IMR-90 (cell line): Measurements from ENCODE around the gene NUP93. TPM values are rescaled to one million over a fixed set of nuclear protein-coding genes. Genes with fewer than 3 reads are reported as not detected.

Experiments
- ATAC-seq: fragments of 200-7000 bp; cut with Tn5 transposase; 2 replicates; pipeline ENCODE4 v1.9.1; 2020; ENCODE audit warnings: low read depth, mild to moderate bottlenecking, moderate library complexity
- BruUV-seq: library from RNA; stranded (reverse); fragments of 400-500 nt; replicated peaks from 2 replicates; lab custom pipeline; 2021; lab: Mats Ljungman, UMichigan
- CTCF ChIA-PET: fragments of 300-600 bp; formaldehyde crosslinking; extraction: SDS; loops from one replicate; lab custom pipeline; 2021; ENCODE audit warnings: antibody characterized with exemption; lab: Yijun Ruan, JAX
- POLR2A ChIA-PET: fragments of 300-600 bp; sonication (Branson Sonifier 250); formaldehyde crosslinking; loops from one replicate; lab custom pipeline; 2022; ENCODE audit warnings: antibody characterized with exemption; ENCODE audit not compliant: unreplicated experiment; lab: Charles Lee
- DNase-seq: peaks from one replicate; pipeline ENCODE4 v3.0.0; 2013
- H2AFZ ChIP-seq: replicated peaks from 2 replicates; pipeline ENCODE3; 2013; ENCODE audit warnings: low read length, mild to moderate bottlenecking; ENCODE audit not compliant: poor library complexity
- H2AK5ac ChIP-seq: 2 replicates; pipeline ENCODE4 v1.6.1; 2013; ENCODE audit warnings: low read depth, low read length, inconsistent platforms
- H2AK9ac ChIP-seq: replicated peaks from 2 replicates; pipeline ENCODE3; 2013; ENCODE audit warnings: mild to moderate bottlenecking, low read depth, low read length, moderate library complexity; ENCODE audit not compliant: poor library complexity
- H2BK120ac ChIP-seq: 2 replicates; pipeline ENCODE4 v1.6.1; 2013; ENCODE audit warnings: low read depth, low read length, inconsistent platforms
- H2BK15ac ChIP-seq: 3 replicates; pipeline ENCODE4 v1.6.1; 2013; ENCODE audit warnings: low read depth, low read length, inconsistent platforms
- H2BK20ac ChIP-seq: 2 replicates; pipeline ENCODE4 v1.6.1; 2013; ENCODE audit warnings: low read depth, mild to moderate bottlenecking, inconsistent platforms, low read length, moderate library complexity
- H2BK5ac ChIP-seq: 2 replicates; pipeline ENCODE4 v1.6.1; 2013; ENCODE audit warnings: mild to moderate bottlenecking, low read depth, low read length, inconsistent platforms; ENCODE audit not compliant: poor library complexity, severe bottlenecking
- H3K14ac ChIP-seq: replicated peaks from 2 replicates; pipeline ENCODE4 v1.6.1; 2013; ENCODE audit warnings: low read depth, low read length, inconsistent platforms
- H3K18ac ChIP-seq: 2 replicates; pipeline ENCODE4 v1.6.1; 2013; ENCODE audit warnings: low read depth, low read length, control low read depth
- H3K23ac ChIP-seq: 2 replicates; pipeline ENCODE4 v1.6.1; 2013; ENCODE audit warnings: low read depth, low read length, inconsistent platforms
- H3K27ac ChIP-seq: 2 replicates; pipeline ENCODE4 v1.5.1; 2013; ENCODE audit warnings: mild to moderate bottlenecking, control low read depth, low read length; ENCODE audit not compliant: insufficient read depth
- H3K27me3 ChIP-seq: 2 replicates; pipeline ENCODE4 v1.6.1; 2013; ENCODE audit warnings: low read length; ENCODE audit not compliant: control insufficient read depth, insufficient read depth
- H3K36me3 ChIP-seq: 2 replicates; pipeline ENCODE4 v1.6.1; 2013; ENCODE audit warnings: low read length, mixed read lengths; ENCODE audit not compliant: control insufficient read depth, insufficient read depth
- H3K4ac ChIP-seq: 2 replicates; pipeline ENCODE4 v1.6.1; 2013; ENCODE audit warnings: low read depth, low read length, inconsistent platforms
- H3K4me1 ChIP-seq: 2 replicates; pipeline ENCODE4 v1.6.1; 2013; ENCODE audit warnings: low read length, mixed read lengths; ENCODE audit not compliant: control insufficient read depth, insufficient read depth
- H3K4me2 ChIP-seq: 2 replicates; pipeline ENCODE4 v1.6.1; 2013; ENCODE audit warnings: low read depth, mild to moderate bottlenecking, control low read depth, low read length, moderate library complexity
- H3K4me3 ChIP-seq: 2 replicates; pipeline ENCODE4 v1.5.1; 2013; ENCODE audit warnings: low read depth, mild to moderate bottlenecking, control low read depth, low read length, moderate library complexity; ENCODE audit not compliant: insufficient read depth
- H3K56ac ChIP-seq: 2 replicates; pipeline ENCODE4 v1.6.1; 2013; ENCODE audit warnings: low read length, inconsistent platforms; ENCODE audit not compliant: insufficient read depth; ENCODE audit errors: extremely low read depth
- H3K79me1 ChIP-seq, 2 experiments: 2 replicates each; pipeline ENCODE4 v1.6.1; 2013; ENCODE audit warnings: low read length in 2 of 2, inconsistent platforms in 1 of 2, low read depth in 1 of 2
- H3K9ac ChIP-seq: 2 replicates; pipeline ENCODE4 v1.6.1; 2013; ENCODE audit warnings: low read depth, low read length, control low read depth
- H3K9me1 ChIP-seq: 2 replicates; pipeline ENCODE4 v1.6.1; 2013; ENCODE audit warnings: low read length, inconsistent platforms; ENCODE audit not compliant: insufficient read depth
- H3K9me3 ChIP-seq: 2 replicates; pipeline ENCODE4 v1.6.1; 2013; ENCODE audit warnings: low read length; ENCODE audit not compliant: control insufficient read depth, insufficient read depth
- H4K20me1 ChIP-seq: 2 replicates; pipeline ENCODE4 v1.6.1; 2013; ENCODE audit warnings: low read length, inconsistent platforms; ENCODE audit not compliant: insufficient read depth
- H4K5ac ChIP-seq: 2 replicates; pipeline ENCODE4 v1.6.1; 2013; ENCODE audit warnings: mild to moderate bottlenecking, low read depth, low read length, control low read depth
- H4K8ac ChIP-seq, 2 experiments: 2 replicates each; pipeline ENCODE4 v1.6.1; 2013; ENCODE audit warnings: low read depth in 2 of 2, low read length in 2 of 2, control low read depth in 1 of 2, inconsistent platforms in 1 of 2
- H4K91ac ChIP-seq: 2 replicates; pipeline ENCODE4 v1.6.1; 2013; ENCODE audit warnings: low read depth, low read length, inconsistent platforms; ENCODE audit not compliant: insufficient read depth
- BHLHE40 ChIP-seq: fragments of 150-350 bp; IDR thresholded peaks from 2 replicates; pipeline ENCODE4 v1.6.1; 2016; ENCODE audit warnings: mild to moderate bottlenecking, low read depth, low read length
- CEBPB ChIP-seq: IDR thresholded peaks from 2 replicates; pipeline ENCODE4 v1.6.1; 2012; ENCODE audit warnings: low read depth, low read length, improper control_type of control experiment
- CHD1 ChIP-seq: IDR thresholded peaks from 2 replicates; pipeline ENCODE4 v1.6.1; 2012; ENCODE audit warnings: low read depth, low read length, improper control_type of control experiment
- ELK1 ChIP-seq: fragments of 150-350 bp; IDR thresholded peaks from 2 replicates; pipeline ENCODE4 v1.6.1; 2016; ENCODE audit warnings: low read depth, mild to moderate bottlenecking, low read length, moderate library complexity, borderline replicate concordance
- FOS ChIP-seq: fragments of 150-350 bp; IDR thresholded peaks from 2 replicates; pipeline ENCODE4 v1.6.1; 2016; ENCODE audit warnings: low read depth, low read length
- MAFK ChIP-seq: IDR thresholded peaks from 2 replicates; pipeline ENCODE4 v1.6.1; 2012; ENCODE audit warnings: low read depth, low read length, improper control_type of control experiment
- MAZ ChIP-seq: IDR thresholded peaks from 2 replicates; pipeline ENCODE4 v1.6.1; 2012; ENCODE audit warnings: low read depth, mild to moderate bottlenecking, low read length, improper control_type of control experiment, moderate library complexity, borderline replicate concordance
- MXI1 ChIP-seq: IDR thresholded peaks from 2 replicates; pipeline ENCODE4 v1.6.1; 2012; ENCODE audit warnings: low read depth, mild to moderate bottlenecking, low read length, moderate library complexity, borderline replicate concordance
- NFE2L2 ChIP-seq: fragments of 150-350 bp; IDR thresholded peaks from 2 replicates; pipeline ENCODE4 v1.6.1; 2016; ENCODE audit warnings: low read depth, mild to moderate bottlenecking, low read length
- POLR2A ChIP-seq: IDR thresholded peaks from 2 replicates; pipeline ENCODE4 v1.6.1; 2012; ENCODE audit warnings: mild to moderate bottlenecking, low read depth, low read length
- RAD21 ChIP-seq: IDR thresholded peaks from 2 replicates; pipeline ENCODE4 v1.6.1; 2012; ENCODE audit warnings: low read length, improper control_type of control experiment
- RCOR1 ChIP-seq: IDR thresholded peaks from 2 replicates; pipeline ENCODE4 v1.6.1; 2012; ENCODE audit warnings: mild to moderate bottlenecking, low read length, improper control_type of control experiment; ENCODE audit not compliant: insufficient replicate concordance
- RFX5 ChIP-seq: IDR thresholded peaks from 2 replicates; pipeline ENCODE4 v1.8.0; 2012; ENCODE audit warnings: low read depth, mild to moderate bottlenecking, low read length, moderate library complexity
- USF2 ChIP-seq: fragments of 150-350 bp; IDR thresholded peaks from 2 replicates; pipeline ENCODE4 v1.6.1; 2017; ENCODE audit warnings: mild to moderate bottlenecking, antibody characterized with exemption, low read length, low read depth
- whole genome bisulfite sequencing, 2 experiments: methylation state at CpG; one replicate each; pipeline versions ENCODE4 v1.1.5 to v1.1.7; 2013; ENCODE audit warnings: missing lambda C conversion rate in 2 of 2; ENCODE audit not compliant: insufficient read length in 1 of 2; ENCODE audit errors: extremely low coverage in 2 of 2; 5-methylcytosine and 5-hydroxymethylcytosine counted together
- dilution Hi-C: fragments of 300-500 bp; cut with HindIII; formaldehyde crosslinking; loops from one replicate; pipeline ENCODE4 v1.14.3; 2018; ENCODE audit warnings: low sequenced_read_pairs; ENCODE audit not compliant: unreplicated experiment
- in situ Hi-C: fragments of 300-500 bp; cut with MboI; formaldehyde crosslinking; loops from 3 replicates; pipeline ENCODE4 v1.14.3; 2019; ENCODE audit warnings: low sequenced_read_pairs, inconsistent platforms, mixed read lengths
- intact Hi-C: fragments of 100-400 bp; cut with micrococcal nuclease; formaldehyde crosslinking; loops from 2 replicates; pipeline ENCODE4 v1.10.0; 2022
- polyA plus RNA-seq, 3 experiments: library from polyadenylated mRNA; depleted of rRNA; stranded (reverse); fragments of >200 nt; gene quantifications; 2 replicates each; pipeline ENCODE4 v1.2.3, GENCODE V29; 2012; ENCODE audit warnings: low replicate concordance in 1 of 3
- total RNA-seq: library from RNA; depleted of rRNA; stranded (reverse); fragments of >200 nt; gene quantifications from 2 replicates; pipeline ENCODE4 v1.2.3, GENCODE V29; 2012
- TF ChIP-seq, protein P1 (sequence below): conservative IDR thresholded peaks from 2 replicates; pipeline ENCODE4 v1.5.1; 2012; ENCODE audit warnings: mild to moderate bottlenecking, low read depth, low read length, improper control_type of control experiment

NUP93 gene
- total and polyA plus RNA-seq, 2 of the 4 experiments (the other 2 are of a cell fraction): 54.6 to 72.6 TPM

GRCh38 chr16:56711862-56712261 is 18.1 kb upstream of the NUP93 start:
- DNase-seq: peak; percentile 3
- BruUV-seq: no TSS peak
- H3K23ac ChIP-seq: no peak overlapping the region
- H4K91ac ChIP-seq: no peak overlapping the region
- CTCF ChIA-PET: interaction anchor here (0.6 kb wide), 2 partner anchors 84 to 134 kb away, joined by 3 to 4 read pairs; no protein-coding TSS in a partner anchor
- H2BK15ac ChIP-seq: no peak overlapping the region
- no peak overlapping the region for H4K5ac ChIP-seq
- no peaks in the 10 kb centered on the region for H3K9me3 ChIP-seq
- no peak overlapping the region for H2AK5ac ChIP-seq
- dilution Hi-C loops: no loop called here
- H3K79me1 ChIP-seq: no peaks in the 10 kb centered on the region
- H3K4ac ChIP-seq: no peak overlapping the region
- POLR2A ChIA-PET: no interaction called here
- H3K36me3 ChIP-seq: no peaks in the 10 kb centered on the region
- in situ Hi-C loops: loop anchor here (25.0 kb wide), 1 partner anchor 775 kb away; no protein-coding TSS in a partner anchor
- H3K4me1 ChIP-seq: no peaks in the 10 kb centered on the region
- H4K20me1 ChIP-seq: no peaks in the 10 kb centered on the region
- no peak overlapping the region for H3K4me3 ChIP-seq
- WGBS, 2 experiments: no CpG with 5 or more reads among the region's 2 CpGs
- H3K14ac ChIP-seq: no peak overlapping the region
- no peak overlapping the region for H3K4me2 ChIP-seq
- peaks cover 20% of the 10 kb centered on the region for H3K27me3 ChIP-seq
- ATAC-seq: no peak
- no peak overlapping the region for H2BK20ac ChIP-seq
- no peak overlapping the region for H2BK5ac ChIP-seq
- no peak overlapping the region for H3K18ac ChIP-seq
- TF ChIP-seq ELK1 (no peak), POLR2A (no peak), RCOR1 (no peak), RAD21 (no peak), MAZ (no peak), NFE2L2 (no peak), BHLHE40 (no peak), CHD1 (no peak), CEBPB (no peak), FOS (no peak), MXI1 (no peak), MAFK (no peak), USF2 (no peak), RFX5 (no peak)
- TF ChIP-seq, protein P1, sequence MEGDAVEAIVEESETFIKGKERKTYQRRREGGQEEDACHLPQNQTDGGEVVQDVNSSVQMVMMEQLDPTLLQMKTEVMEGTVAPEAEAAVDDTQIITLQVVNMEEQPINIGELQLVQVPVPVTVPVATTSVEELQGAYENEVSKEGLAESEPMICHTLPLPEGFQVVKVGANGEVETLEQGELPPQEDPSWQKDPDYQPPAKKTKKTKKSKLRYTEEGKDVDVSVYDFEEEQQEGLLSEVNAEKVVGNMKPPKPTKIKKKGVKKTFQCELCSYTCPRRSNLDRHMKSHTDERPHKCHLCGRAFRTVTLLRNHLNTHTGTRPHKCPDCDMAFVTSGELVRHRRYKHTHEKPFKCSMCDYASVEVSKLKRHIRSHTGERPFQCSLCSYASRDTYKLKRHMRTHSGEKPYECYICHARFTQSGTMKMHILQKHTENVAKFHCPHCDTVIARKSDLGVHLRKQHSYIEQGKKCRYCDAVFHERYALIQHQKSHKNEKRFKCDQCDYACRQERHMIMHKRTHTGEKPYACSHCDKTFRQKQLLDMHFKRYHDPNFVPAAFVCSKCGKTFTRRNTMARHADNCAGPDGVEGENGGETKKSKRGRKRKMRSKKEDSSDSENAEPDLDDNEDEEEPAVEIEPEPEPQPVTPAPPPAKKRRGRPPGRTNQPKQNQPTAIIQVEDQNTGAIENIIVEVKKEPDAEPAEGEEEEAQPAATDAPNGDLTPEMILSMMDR: no peak
- H3K56ac ChIP-seq: no peak overlapping the region
- H3K27ac ChIP-seq: no peak overlapping the region
- intact Hi-C loops: no loop called here
- no peak overlapping the region for H4K8ac ChIP-seq
- no peak overlapping the region for H2AFZ ChIP-seq
- H2BK120ac ChIP-seq: no peak overlapping the region
- H3K9me1 ChIP-seq: no peaks in the 10 kb centered on the region
- no peak overlapping the region for H3K9ac ChIP-seq
- no peak overlapping the region for H2AK9ac ChIP-seq
